ENCODE measurements around the gene CHST4.

The CHST4 gene

DNA sequence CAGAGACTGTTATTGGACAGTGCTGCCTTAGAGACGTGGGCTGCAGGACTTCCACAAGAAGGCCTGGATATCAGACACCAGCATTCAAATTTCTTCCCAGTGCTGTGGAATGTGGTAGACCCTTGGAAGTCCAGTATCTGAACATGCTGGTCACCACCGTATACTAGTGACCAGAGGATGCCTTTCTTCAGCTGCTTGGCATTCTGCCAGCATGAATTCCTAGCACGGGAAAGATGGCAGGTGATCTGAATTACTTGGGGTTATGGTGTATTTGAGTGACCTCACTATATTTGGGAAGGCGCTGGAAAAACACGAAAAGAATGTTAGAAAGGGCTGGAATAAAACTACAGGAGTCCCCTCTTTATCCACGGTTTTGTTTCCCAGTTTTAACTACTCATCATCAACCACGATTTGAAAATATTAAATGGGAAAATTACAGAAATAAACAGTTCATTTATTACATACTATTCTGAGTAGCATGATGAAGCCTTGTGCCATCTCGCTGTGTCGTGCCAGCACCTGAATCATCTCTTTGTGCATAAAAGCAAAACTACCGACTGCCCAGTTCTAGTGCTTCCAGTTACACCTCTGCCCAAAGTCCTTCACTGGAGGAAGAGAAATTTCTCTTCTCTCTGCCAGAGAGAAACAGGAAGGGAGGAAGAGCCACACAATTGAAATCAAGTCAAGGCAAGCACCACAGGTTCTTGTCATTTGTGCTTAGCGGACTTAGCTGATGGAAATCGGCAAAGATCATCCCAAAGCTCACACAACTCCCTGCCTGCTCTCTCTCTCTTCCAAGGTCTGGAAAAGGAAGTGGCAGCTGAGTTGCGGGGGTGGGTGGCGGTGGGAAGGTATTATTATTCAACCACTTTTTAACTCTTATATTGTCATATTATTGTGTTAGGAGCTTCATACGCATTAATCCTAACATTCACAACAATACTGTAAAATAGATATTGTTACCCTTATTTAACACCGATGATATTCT is 1.4 kb upstream of the CHST4 start:
- Histone ChIP-seq H3K36me3 (ENCODE audit: insufficient read depth, low read length) (no peaks in the 10 kb centered on the region), H3K4me2 (ENCODE audit: low read length) (peak overlapping the region; percentile 48), H3K4me1 (ENCODE audit: control insufficient read depth, insufficient read depth, low read length) (peaks cover 10% of the 10 kb centered on the region), H3K9me3 (replicated peaks; ENCODE audit: low read length) (no peaks in the 10 kb centered on the region), H3K4me3 (ENCODE audit: low read length) (no peak overlapping the region), H3K9ac (ENCODE audit: low read depth, low read length) (no peak overlapping the region), H3K27me3 (ENCODE audit: control insufficient read depth, insufficient read depth, low read length) (peaks cover 30% of the 10 kb centered on the region)

GRCh38 chr16:71528257-71528656 is 2.0 kb downstream of the CHST4 start:
- Histone ChIP-seq H3K9ac (ENCODE audit: low read depth, low read length) (no peak overlapping the region), H3K36me3 (ENCODE audit: insufficient read depth, low read length) (no peaks in the 10 kb centered on the region), H3K4me2 (ENCODE audit: low read length) (no peak overlapping the region), H3K9me3 (replicated peaks; ENCODE audit: low read length) (no peaks in the 10 kb centered on the region), H3K4me1 (ENCODE audit: control insufficient read depth, insufficient read depth, low read length) (peaks cover 10% of the 10 kb centered on the region), H3K27me3 (ENCODE audit: control insufficient read depth, insufficient read depth, low read length) (peaks cover 35% of the 10 kb centered on the region), H3K4me3 (ENCODE audit: low read length) (no peak overlapping the region)

GRCh38 chr16:71528863-71529262 is 2.6 kb downstream of the CHST4 start:
- H3K9me3 ChIP-seq (replicated peaks; ENCODE audit: low read length), result no peaks in the 10 kb centered on the region
- H3K4me2 ChIP-seq (ENCODE audit: low read length), result no peak overlapping the region
- H3K9ac ChIP-seq (ENCODE audit: low read depth, low read length), result no peak overlapping the region
- no peaks in the 10 kb centered on the region for H3K36me3 ChIP-seq (ENCODE audit: insufficient read depth, low read length)
- H3K4me3 ChIP-seq (ENCODE audit: low read length), result no peak overlapping the region
- peaks cover 10% of the 10 kb centered on the region for H3K4me1 ChIP-seq (ENCODE audit: control insufficient read depth, insufficient read depth, low read length)
- peaks cover 30% of the 10 kb centered on the region for H3K27me3 ChIP-seq (ENCODE audit: control insufficient read depth, insufficient read depth, low read length)

GRCh38 chr16:71532366-71532765 is 6.1 kb downstream of the CHST4 start:
- H3K4me1 ChIP-seq (ENCODE audit: control insufficient read depth, insufficient read depth, low read length), result no peaks in the 10 kb centered on the region
- no peak overlapping the region for H3K4me3 ChIP-seq (ENCODE audit: low read length)
- peaks cover 17% of the 10 kb centered on the region for H3K27me3 ChIP-seq (ENCODE audit: control insufficient read depth, insufficient read depth, low read length)
- no peaks in the 10 kb centered on the region for H3K36me3 ChIP-seq (ENCODE audit: insufficient read depth, low read length)
- H3K4me2 ChIP-seq (ENCODE audit: low read length), result no peak overlapping the region
- H3K9ac ChIP-seq (ENCODE audit: low read depth, low read length), result no peak overlapping the region
- H3K9me3 ChIP-seq (replicated peaks; ENCODE audit: low read length), result no peaks in the 10 kb centered on the region

DNA sequence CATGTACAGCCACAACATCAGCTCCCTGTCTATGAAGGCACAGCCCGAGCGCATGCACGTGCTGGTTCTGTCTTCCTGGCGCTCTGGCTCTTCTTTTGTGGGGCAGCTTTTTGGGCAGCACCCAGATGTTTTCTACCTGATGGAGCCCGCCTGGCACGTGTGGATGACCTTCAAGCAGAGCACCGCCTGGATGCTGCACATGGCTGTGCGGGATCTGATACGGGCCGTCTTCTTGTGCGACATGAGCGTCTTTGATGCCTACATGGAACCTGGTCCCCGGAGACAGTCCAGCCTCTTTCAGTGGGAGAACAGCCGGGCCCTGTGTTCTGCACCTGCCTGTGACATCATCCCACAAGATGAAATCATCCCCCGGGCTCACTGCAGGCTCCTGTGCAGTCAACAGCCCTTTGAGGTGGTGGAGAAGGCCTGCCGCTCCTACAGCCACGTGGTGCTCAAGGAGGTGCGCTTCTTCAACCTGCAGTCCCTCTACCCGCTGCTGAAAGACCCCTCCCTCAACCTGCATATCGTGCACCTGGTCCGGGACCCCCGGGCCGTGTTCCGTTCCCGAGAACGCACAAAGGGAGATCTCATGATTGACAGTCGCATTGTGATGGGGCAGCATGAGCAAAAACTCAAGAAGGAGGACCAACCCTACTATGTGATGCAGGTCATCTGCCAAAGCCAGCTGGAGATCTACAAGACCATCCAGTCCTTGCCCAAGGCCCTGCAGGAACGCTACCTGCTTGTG is 10.7 kb downstream of the CHST4 start:
- Histone ChIP-seq H3K9me3 (replicated peaks; ENCODE audit: low read length) (no peaks in the 10 kb centered on the region), H3K9ac (ENCODE audit: low read depth, low read length) (no peak overlapping the region), H3K4me3 (ENCODE audit: low read length) (no peak overlapping the region), H3K27me3 (ENCODE audit: control insufficient read depth, insufficient read depth, low read length) (peaks cover 9% of the 10 kb centered on the region), H3K36me3 (ENCODE audit: insufficient read depth, low read length) (no peaks in the 10 kb centered on the region), H3K4me2 (ENCODE audit: low read length) (no peak overlapping the region), H3K4me1 (ENCODE audit: control insufficient read depth, insufficient read depth, low read length) (no peaks in the 10 kb centered on the region)

GRCh38 chr16:71537643-71538042 is 11.4 kb downstream of the CHST4 start:
- Histone ChIP-seq H3K9me3 (replicated peaks; ENCODE audit: low read length) (no peaks in the 10 kb centered on the region), H3K36me3 (ENCODE audit: insufficient read depth, low read length) (no peaks in the 10 kb centered on the region), H3K4me1 (ENCODE audit: control insufficient read depth, insufficient read depth, low read length) (no peaks in the 10 kb centered on the region), H3K9ac (ENCODE audit: low read depth, low read length) (no peak overlapping the region), H3K27me3 (ENCODE audit: control insufficient read depth, insufficient read depth, low read length) (peaks cover 4% of the 10 kb centered on the region), H3K4me3 (ENCODE audit: low read length) (no peak overlapping the region), H3K4me2 (ENCODE audit: low read length) (no peak overlapping the region)

DNA sequence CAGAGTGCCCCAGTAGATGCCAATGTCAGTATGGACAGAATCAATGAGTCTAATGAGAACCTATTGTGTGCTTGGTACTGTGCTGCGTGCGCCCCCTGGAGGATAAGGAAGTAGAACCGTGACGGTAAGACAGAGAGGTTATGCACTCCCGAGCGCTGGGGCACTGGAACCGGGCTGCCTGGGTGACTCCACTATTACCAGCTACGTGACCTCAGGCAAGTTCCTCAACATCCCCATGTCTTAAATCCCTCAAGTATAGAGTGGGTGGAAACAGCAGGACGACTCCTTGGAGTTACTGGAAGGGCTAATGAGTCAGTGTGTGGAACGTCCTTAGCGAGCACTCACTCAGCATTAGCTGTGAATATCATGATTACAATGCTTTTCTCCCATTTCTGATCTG is 16.2 kb downstream of the CHST4 start:
- peaks cover 7% of the 10 kb centered on the region for H3K27me3 ChIP-seq (ENCODE audit: control insufficient read depth, insufficient read depth, low read length)
- H3K4me2 ChIP-seq (ENCODE audit: low read length), result no peak overlapping the region
- H3K9me3 ChIP-seq (replicated peaks; ENCODE audit: low read length), result no peaks in the 10 kb centered on the region
- H3K9ac ChIP-seq (ENCODE audit: low read depth, low read length), result no peak overlapping the region
- no peak overlapping the region for H3K4me3 ChIP-seq (ENCODE audit: low read length)
- H3K4me1 ChIP-seq (ENCODE audit: control insufficient read depth, insufficient read depth, low read length), result no peaks in the 10 kb centered on the region
- H3K36me3 ChIP-seq (ENCODE audit: insufficient read depth, low read length), result no peaks in the 10 kb centered on the region

- Histone ChIP-seq H3K9ac (ENCODE audit: low read depth, low read length) (no peak overlapping the region), H3K36me3 (ENCODE audit: insufficient read depth, low read length) (no peaks in the 10 kb centered on the region), H3K27me3 (ENCODE audit: control insufficient read depth, insufficient read depth, low read length) (peaks cover 14% of the 10 kb centered on the region), H3K9me3 (replicated peaks; ENCODE audit: low read length) (no peaks in the 10 kb centered on the region), H3K4me3 (ENCODE audit: low read length) (no peak overlapping the region), H3K4me1 (ENCODE audit: control insufficient read depth, insufficient read depth, low read length) (no peaks in the 10 kb centered on the region), H3K4me2 (ENCODE audit: low read length) (no peak overlapping the region)
These were observed 20.9 kb downstream of the CHST4 start for GRCh38 chr16:71547168-71547567.

- no peak overlapping the region for H3K4me3 ChIP-seq (ENCODE audit: low read length)
- no peaks in the 10 kb centered on the region for H3K4me1 ChIP-seq (ENCODE audit: control insufficient read depth, insufficient read depth, low read length)
- no peaks in the 10 kb centered on the region for H3K9me3 ChIP-seq (replicated peaks; ENCODE audit: low read length)
- no peaks in the 10 kb centered on the region for H3K36me3 ChIP-seq (ENCODE audit: insufficient read depth, low read length)
- H3K9ac ChIP-seq (ENCODE audit: low read depth, low read length), result no peak overlapping the region
- peaks cover 8% of the 10 kb centered on the region for H3K27me3 ChIP-seq (ENCODE audit: control insufficient read depth, insufficient read depth, low read length)
- no peak overlapping the region for H3K4me2 ChIP-seq (ENCODE audit: low read length)
These were observed 26.7 kb downstream of the CHST4 start for GRCh38 chr16:71552698-71553503.

DNA sequence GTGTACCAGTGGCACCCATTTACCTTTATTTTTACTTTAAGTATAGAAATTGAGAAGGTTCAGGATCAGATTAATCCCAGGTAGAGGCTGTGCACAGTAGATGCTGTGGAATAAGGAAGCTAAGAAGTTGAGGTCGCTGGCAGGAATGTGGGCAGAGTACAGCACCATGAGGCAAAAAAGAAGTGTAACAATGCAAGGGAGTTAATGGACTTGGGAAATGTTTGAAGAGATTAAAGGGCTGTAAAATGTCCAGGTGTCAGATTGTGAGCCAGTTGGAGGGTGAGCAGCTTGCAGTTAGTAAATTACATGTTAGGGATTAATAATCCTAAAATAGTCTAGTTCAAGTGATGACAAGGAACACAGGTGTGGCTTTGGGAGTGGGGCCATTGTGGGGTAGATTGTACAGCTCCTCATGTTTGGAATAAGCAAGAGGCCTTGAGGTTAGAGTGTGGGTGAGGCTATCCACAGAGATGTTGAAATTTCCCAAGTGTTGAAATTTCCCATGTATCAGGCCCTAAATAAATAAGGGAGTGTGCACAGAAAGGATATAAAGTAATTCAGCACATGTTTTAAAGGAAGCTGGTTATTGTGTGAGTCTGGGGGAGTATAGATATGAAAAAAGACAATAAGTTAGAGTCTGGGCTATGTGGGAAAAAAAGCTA is 29.1 kb downstream of the CHST4 start:
- no peaks in the 10 kb centered on the region for H3K36me3 ChIP-seq (ENCODE audit: insufficient read depth, low read length)
- H3K4me1 ChIP-seq (ENCODE audit: control insufficient read depth, insufficient read depth, low read length), result no peaks in the 10 kb centered on the region
- H3K9ac ChIP-seq (ENCODE audit: low read depth, low read length), result no peak overlapping the region
- peaks cover 9% of the 10 kb centered on the region for H3K27me3 ChIP-seq (ENCODE audit: control insufficient read depth, insufficient read depth, low read length)
- H3K4me2 ChIP-seq (ENCODE audit: low read length), result no peak overlapping the region
- H3K4me3 ChIP-seq (ENCODE audit: low read length), result no peak overlapping the region
- H3K9me3 ChIP-seq (replicated peaks; ENCODE audit: low read length), result no peaks in the 10 kb centered on the region

- no peak overlapping the region for H3K4me2 ChIP-seq (ENCODE audit: low read length)
These were observed 31.1 kb downstream of the CHST4 start for GRCh38 chr16:71557299-71557698.

More at GRCh38 chr16:71557299-71557698, 31.1 kb downstream of the CHST4 start:
- Histone ChIP-seq H3K9me3 (replicated peaks; ENCODE audit: low read length) (no peaks in the 10 kb centered on the region), H3K27me3 (ENCODE audit: control insufficient read depth, insufficient read depth, low read length) (peaks cover 9% of the 10 kb centered on the region), H3K4me3 (ENCODE audit: low read length) (no peak overlapping the region), H3K36me3 (ENCODE audit: insufficient read depth, low read length) (no peaks in the 10 kb centered on the region), H3K4me1 (ENCODE audit: control insufficient read depth, insufficient read depth, low read length) (no peaks in the 10 kb centered on the region), H3K9ac (ENCODE audit: low read depth, low read length) (no peak overlapping the region)
